GM19023 (cell line): ENCODE measurements around the gene CCSER1.
A peak's percentile ranks its signal among the peaks of the same experiment; 100 is the strongest.
"Not testable (repeated sequence)": the region's sequence is repeated elsewhere in the genome, so short reads cannot be mapped to it uniquely, and the experiment has no call there.

Experiments used
- ATAC-seq: cut with Tn5 transposase; IDR thresholded peaks from one replicate; pipeline ENCODE4 v1.9.1; 2021; ENCODE audit warnings: mild to moderate bottlenecking, moderate library complexity; ENCODE audit not compliant: unreplicated experiment

The CCSER1 gene

DNA sequence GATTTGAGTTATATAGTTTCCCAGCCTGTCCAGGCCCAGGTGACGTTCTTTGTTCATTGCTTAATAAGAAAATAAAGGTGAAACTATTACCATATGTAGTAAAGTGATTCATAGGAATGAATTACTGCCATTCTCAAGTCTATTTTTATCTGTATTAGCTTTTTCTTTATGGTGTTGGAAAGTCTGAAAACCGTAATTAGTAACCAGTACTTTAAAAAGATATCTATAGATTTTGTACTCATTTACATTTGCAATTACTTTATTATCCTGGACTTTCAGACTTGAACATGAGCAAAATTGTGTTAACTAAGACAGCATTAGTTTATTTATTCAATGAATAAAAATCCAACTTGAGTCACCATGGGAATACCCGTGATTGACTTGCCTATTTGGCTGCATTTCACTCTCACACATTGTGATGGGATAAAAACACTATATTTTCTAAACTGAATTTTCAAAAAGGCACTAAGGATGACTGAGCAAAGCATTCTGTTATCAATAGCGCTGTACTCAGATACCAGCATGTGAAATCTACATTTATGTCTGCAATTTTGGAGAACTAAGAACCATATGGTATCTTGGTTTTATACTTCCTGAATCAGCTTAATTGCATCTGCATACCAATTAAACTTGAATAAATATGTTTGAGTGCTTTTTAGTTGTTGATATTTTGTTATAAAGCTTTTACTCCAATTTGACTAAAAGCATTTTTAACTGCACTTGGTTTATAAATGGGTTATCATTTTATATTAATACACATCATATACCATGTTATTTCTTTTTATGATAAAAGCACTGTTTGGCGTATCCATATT lies 154.6 kb downstream of the CCSER1 start:
- ATAC-seq, result no peak

DNA sequence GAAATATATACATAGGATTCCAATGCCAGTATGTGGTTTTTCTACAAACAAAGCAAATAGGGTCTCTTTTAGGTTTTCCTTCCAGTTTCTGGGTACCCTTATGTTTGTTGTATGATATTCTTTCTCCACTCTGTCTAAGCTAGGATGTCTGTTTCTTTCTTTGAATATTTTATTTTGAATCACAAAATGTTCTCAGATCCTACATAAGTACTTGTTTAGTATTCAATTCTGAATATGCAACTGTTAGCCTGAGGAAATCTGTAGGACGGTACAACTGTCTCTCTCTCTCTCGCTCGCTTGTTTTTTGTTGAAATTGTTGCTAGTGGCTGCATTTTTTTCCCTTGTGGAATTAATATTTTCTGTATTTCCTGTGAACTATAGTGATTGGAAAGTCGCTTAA lies 163.2 kb downstream of the CCSER1 start:
- ATAC-seq, result no peak

DNA sequence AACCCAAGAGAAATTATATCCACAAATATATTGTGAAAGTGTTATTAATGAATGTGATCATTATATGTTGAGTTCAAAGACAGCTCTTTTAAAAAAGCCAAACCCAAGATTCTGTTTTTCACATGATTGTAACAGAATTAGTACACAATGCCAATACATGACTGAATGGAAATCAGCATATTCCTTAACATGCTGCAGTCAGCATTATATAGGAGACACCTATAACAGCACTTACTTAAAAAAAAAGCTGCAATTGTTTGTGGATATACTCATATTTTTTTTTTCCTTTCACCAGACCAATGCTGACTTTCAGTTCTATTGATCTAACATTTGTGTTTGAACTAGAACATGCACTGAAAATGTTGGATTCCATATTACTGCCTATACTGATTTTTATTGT lies 165.2 kb downstream of the CCSER1 start:
- no peak for ATAC-seq

DNA sequence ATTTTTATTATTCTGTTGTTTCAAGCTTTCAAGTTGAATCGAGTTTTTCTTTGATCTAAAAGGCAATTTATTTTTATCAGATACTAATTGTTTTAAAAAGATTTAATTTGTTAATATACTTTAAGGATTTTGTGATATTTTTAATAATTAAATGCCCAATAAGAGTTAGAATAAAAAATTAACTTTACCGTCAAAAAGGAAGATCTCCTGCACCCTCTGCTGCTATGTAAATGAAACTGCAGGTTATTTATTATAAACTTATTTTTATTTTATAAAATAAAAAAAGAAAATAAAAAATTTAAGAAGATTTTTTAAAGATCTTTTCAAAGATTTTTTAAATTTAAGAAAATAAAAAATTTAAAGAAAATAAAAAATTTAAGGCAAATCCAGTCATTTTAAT lies 166.1 kb downstream of the CCSER1 start:
- no peak for ATAC-seq

DNA sequence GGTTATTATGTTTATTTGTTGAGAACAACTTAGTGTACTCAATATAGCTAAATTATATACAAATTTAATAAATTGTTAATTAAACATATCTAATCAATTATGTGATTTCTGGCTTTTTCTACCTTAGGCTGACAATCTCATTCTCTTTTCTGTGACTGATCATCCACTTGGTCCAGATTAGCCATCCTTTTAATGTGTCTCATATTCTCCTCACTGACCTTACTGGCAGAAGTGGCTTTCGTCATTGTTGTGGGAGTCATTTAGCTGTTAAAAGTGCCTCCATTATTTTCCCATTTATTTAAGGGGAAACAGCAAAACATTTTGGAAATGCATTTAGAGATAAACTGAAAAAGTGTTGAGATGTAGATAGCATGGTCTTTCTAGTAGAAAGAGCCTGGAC lies 172.2 kb downstream of the CCSER1 start:
- no peak for ATAC-seq

DNA sequence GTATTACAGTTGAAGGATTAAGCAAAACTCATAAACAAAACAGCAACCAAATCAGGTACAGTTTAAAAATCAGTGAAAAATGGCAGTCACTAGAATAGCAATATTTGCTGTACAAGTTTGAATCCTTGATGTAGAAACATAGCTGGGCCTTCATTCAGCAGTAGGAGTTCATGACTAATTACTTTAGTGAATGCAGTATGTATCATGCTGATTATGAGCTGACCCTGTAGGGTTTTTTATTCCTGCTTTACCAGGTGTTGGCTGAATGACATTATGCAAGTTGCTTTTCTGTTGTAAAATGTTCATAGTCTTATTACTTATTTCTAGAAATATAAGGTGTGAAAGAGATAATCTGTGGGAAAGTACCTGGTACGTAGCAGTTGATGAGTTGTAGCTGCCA lies 179.6 kb downstream of the CCSER1 start:
- no peak for ATAC-seq

DNA sequence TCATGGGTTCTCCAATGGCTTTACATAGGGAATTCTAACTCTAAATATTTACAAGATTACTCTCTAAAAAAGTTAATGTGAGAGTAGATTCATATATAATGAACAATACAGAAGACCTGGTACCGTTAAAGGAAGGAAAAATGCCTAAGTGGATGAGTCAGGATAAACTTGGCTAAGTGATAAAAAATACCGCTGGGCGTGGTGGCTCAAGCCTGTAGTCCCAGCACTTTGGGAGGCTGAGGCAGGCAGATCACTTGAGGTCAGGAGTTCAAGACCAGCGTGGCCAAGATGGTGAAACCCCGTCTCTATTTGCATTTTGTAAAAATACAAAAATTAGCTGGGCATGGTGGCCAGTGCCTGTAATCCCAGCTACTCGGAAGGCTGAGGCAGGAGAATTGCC lies 189.9 kb downstream of the CCSER1 start:
- ATAC-seq, result not testable (repeated sequence)

DNA sequence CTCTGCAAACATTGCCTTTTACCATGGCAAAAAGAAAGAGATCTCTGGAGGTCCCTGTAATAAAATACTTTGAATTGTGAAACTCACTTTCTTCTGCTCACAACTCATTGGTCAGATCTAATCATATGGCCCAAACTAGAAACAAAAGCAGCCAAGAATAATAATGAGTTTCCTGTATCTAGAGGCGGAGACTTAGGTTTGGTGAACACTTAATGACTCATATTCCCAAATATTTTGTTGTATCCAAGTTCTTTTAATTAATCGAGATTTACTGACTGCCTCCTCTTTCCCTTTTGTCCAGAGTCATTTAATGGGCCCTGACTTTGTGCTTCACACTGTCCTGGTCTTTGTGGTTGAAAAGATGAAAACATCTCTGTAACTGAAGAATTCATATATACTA lies 190.6 kb downstream of the CCSER1 start:
- no peak for ATAC-seq

DNA sequence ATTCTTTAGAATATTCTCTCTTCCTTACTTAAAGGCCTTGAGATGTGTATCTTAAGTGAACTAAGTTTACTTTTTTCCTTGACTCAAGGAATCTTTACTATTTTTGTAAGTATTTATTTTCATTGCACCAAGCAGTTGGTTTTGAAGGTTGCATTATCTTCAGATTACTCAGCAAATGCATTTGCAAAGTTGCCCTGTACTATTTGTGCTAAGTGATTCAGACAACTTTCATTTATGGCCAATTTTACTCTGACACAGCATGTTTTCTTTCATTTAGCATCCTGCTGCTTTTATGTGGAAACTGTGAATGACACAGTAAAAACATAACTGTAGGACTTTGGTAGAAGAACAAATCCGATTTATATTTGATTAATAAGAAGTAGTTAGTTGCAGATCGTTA lies 191.0 kb downstream of the CCSER1 start:
- ATAC-seq, result no peak

DNA sequence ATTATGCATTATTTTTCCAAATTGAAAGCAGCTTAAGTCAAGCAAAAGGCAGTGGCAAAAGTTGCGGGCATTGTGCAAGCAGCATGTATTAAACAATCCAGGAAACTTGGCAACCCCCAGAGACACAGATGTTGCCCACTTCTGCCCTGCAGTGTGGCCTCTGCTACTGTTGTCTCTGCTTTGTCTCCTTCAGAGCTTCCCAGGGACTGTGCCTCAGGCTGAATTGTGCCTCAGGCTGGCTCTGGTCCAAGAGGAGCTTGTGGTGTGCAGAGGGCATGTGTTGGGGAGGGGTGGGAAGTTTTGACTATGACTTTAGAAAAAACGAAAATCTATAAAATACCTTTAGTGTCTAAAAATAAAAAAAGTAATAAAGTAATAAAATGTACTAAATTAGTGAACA lies 201.4 kb downstream of the CCSER1 start:
- ATAC-seq, result no peak

DNA sequence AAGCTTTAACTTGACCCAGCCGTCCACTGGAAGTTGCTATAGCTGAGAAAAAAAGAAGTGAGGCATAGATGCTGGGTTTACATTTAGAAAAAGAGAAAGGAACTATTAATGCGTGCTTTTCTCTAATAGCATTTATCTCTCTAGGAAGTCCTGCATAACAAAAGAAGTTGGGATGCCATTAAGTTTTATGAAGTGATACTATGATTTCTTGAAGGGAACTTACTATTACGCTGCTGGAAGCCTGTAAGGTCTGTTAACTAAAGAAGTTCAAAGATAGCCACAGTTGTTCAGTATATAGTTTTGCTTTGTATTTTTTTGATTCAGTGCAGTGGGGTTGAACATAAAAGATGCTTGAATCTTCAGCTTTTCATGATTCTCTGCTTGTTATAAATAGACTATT lies 203.4 kb downstream of the CCSER1 start:
- ATAC-seq, result no peak

DNA sequence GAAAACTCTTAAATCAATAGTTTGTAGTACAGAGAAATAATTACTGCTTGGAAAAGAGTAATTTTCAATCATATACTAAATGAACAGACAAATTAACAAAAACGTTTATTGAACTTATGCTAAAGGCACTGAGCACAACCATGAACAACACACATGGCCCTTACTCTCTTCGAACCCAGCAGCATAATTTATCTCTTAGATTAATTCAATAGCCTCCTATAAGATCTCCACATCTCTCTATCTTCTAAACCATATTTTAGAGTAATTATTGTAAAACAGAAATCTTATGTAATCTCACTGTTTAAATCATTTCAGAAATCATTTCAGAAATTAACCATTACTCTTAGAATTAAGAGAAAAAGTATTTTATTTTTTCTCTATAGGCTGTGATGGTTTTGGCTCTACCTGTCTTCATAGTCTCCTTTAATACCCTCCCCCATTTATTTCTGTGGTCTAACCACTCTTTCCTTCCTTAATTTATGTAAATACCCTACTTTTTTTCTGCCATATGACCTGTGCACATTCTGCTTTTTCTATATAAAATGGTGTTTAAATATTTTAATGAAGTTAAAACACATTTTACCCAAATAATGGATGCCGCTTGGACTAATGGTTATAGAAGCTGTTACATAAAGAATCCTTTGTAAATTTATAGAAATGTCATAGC lies 218.5 kb downstream of the CCSER1 start:
- no peak for ATAC-seq

DNA sequence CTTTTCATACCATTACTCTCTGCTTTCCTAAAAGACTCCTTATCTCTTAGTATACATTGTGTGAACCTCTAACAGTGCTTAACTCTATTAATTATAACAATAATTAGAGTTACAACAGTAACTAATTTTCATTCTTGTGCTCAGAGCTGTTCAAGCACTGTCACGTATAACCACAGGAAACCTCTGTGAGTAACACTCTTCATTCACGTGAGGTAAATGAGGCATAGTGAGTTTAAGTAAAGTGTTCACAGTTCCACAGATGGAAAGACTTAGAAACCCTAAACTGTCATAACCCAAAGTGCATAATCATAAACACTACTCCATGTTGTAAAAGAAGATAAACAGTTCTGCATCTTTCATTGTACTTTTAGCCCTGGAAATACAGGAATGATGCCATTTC lies 222.4 kb downstream of the CCSER1 start:
- no peak for ATAC-seq

DNA sequence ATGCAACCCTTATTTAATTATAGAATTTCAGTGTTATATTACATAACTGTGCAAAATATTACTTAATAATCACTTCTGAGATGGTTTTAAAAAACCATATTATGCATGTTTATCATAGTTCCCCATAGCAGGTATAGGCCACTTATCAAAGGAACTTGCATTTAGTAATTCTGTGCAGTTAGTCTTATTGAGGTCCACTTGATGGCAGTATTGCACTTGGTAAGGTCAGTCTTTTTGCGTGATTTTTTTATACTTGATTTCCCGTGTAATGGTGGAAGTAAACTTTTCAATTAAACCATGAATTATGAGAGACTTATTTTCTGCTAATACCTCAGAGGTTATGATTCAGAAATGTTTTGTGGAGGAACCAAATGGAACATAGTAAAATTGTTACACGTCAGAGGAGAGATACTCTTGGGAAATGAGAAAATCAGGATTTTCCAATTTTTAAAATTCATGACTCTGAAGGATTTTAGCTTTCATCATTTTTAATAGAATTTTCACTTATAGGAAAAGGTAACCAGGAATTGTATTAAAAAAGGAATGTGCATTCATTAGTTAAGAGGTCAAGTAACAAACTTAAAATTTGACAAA lies 230.0 kb downstream of the CCSER1 start:
- no peak for ATAC-seq

DNA sequence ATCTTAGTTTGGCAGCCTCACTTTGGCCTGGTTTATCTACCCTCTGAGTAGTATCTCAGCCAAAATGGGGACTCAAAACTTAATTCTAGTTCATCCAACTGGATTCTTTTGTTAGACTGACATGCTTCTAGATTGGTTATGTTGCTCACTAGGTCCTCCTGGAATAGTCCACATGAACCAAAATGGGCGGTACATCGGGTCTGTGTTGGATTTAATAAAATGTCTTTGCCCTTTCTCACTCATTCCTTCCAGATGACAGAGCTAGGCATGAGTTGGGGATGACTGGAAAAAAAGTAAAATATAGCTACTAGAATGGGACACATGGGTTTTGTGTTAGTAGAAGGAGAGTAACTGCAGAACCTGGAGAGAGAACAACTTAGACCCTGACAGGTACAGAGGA lies 247.9 kb downstream of the CCSER1 start:
- ATAC-seq, result no peak

DNA sequence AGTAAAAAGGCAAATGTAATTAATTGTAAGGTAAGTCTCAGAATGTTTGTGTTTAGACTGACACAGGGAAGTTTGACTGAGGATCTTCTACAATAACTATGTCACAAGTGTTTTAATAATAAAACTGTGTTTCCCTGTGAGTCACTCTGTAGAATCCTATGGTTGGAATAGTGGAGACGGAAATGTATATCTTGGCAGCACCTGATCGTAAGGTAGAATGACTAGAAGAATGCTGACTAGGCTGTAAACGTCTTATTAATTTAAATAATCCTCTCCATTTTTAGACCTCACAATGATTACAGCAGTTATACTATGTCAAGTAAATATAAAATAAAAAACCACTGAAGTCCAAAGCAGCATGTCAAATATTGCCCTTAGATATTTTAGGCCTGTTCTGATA lies 266.0 kb downstream of the CCSER1 start:
- ATAC-seq, result no peak

DNA sequence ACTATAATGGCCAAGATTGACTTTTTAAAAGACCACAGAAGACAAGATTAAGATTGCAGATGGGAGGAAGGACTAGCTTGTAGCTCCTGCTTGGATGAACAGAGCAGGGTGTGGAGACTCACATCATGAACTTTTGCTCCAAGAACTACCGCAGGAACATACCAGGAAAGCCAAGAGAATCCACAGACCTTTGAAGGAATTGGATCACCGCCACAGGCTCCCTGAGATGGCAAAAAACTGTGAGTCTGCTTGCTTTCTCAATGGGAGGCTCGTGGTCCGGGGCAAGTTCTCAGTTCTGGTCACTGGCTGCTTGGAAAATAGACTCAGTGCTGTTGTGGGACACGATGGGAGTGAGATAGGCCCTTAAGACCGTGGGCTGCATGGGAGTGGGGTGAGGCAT lies 276.6 kb downstream of the CCSER1 start:
- no peak for ATAC-seq

DNA sequence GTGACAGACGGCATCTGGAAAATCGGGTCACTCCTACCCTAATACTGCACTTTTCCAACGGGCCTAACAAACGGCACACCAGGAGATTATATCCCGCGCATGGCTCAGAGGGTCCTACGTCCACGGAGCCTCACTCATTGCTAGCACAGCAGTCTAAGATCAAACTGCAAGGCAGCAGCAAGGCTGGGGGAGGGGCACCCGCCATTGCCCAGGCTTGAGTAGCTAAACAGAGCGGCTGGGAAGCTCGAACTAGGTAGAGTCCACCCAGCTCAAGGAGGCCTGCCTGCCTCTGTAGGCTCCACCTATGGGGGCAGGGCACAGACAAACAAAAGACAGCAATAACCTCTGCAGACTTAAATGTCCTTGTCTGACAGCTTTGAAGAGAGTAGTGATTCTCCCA lies 280.7 kb downstream of the CCSER1 start:
- ATAC-seq, result not testable (repeated sequence)

DNA sequence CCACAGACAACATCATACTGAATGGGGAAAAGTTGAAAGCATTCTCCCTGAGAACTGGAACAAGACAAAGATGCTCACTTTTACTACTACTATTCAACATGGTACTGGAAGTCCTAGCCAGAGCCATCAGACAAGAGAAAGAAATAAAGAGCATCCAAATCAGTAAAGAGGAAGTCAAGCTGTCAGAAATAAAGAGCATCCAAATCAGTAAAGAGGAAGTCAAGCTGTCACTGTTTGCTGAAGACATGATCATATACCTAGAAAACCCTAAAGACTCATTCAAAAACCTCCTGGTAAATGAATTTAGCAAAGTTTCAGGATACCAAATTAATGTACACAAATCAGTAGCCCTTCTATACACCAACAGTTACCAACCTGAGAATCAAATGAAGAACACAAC lies 285.6 kb downstream of the CCSER1 start:
- ATAC-seq, result not testable (repeated sequence)

DNA sequence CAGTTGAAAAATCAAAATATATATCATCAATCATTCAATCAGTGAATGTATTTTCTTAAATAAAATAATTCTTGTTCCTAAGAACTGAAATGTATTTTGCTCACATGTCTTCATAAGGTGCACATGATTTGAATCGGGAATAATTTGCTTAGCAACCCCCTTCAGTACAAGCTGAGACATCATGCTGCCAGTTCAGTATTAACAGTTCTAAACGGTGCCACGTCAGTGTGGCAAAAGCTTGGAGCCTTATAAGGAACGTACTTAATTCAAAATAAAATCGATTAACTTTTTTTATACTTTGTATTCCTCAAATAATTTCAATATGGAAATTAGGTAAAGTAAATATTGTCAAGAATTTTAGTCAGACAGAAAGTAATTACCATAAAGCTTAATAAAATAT lies 287.9 kb downstream of the CCSER1 start:
- no peak for ATAC-seq

DNA sequence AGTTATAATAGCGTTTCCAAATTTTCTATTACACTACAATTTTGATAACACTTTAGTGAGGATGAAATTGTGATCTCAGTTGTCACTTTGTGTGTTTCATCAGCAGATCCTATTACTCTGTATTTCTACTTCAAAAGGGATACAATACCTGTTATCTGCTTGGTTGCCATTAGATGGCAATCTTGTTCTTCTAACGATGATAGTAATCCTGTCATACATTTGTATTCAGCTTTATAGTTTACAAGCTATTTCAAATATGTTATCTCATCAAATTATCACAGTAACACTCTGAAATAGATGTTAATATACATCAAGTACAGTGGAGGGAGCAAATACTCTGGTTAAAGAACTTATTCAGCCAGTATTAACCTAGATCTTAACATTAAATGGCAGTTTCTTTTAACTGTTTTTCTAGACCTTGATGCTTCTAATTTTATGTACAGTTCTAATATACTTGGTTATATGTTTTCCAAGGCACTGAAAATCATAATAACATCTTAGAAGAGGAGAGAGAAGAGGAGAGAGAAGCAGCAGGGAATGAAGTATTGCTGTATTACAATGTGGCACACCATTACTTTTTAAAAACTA lies 292.0 kb downstream of the CCSER1 start:
- ATAC-seq, result peak; percentile 92

DNA sequence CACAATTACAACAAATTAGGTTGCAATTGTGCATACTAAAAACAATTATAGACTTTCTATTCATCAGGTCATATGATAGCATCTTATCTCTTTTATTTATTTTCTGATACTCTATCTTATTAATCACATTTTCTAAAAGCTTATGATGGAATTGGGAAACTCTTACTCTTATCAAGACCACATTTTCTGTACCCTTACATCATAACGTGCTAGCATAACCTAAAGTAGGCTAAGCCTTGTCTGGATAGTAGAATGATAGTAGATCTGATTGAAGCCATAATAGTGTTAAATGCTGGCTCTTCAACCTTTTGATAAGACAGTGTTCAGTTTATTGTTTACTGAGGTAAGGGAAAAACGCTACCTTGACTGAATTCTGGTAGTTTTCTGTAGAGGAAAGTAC lies 294.0 kb downstream of the CCSER1 start:
- ATAC-seq, result no peak
